Measurements from ENCODE around the gene YWHAH. TPM values are rescaled to one million over a fixed set of nuclear protein-coding genes. Genes with fewer than 3 reads are reported as not detected.
A peak's percentile ranks its signal among the peaks of the same experiment; 100 is the strongest.
"Not testable (repeated sequence)": the region's sequence is repeated elsewhere in the genome, so short reads cannot be mapped to it uniquely, and the experiment has no call there.

Gene YWHAH
- total RNA-seq, 2 donors from 2014 or later = 207 to 269 TPM

GRCh38 chr22:31972180-31972579 lies 27.8 kb downstream of the YWHAH start:
- Histone ChIP-seq H3K36me3 (no peaks in the 10 kb centered on the region), H3K4me1 (no peaks in the 10 kb centered on the region), H3K27me3 (no peaks in the 10 kb centered on the region), H3K9ac (ENCODE audit: low read depth in 2 of 2, low read length in 2 of 2) (no peak overlapping the region), H3K4me3 (no peak overlapping the region), H3K9me3 (no peaks in the 10 kb centered on the region), H3K27ac (no peak overlapping the region)
- no peak for DNase-seq
- TF ChIP-seq CTCF (IDR thresholded peaks at IDR 0.05) = no peak
- intact Hi-C loops (cut with DNase I) = loop anchor here (5.0 to 10.0 kb wide), 2 partner anchors 295 to 503 kb away; partner anchors contain the start of gene FBXO7

DNA sequence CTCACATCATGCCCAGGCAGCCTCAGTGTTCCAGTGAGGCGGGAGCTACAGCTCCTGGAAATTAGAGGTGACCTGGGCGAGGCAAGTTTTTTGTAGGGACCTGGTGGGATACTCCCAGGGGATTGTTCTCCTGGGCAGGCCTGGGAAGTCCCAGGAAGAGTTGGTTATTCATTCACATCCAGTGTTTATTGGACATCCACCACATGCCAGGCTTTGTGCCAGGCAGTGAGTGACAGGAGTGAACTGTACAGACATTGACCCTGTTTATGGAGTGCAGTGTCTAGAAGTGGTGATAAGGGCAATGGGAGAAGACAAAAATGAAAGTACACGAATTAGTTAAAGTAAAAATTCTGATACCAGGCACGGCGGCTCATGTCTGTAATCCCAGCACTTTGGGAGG lies 29.4 kb downstream of the YWHAH start:
- Histone ChIP-seq H3K36me3 (no peaks in the 10 kb centered on the region), H3K4me3 (no peak overlapping the region), H3K9me3 (no peaks in the 10 kb centered on the region), H3K27ac (peak overlapping the region; percentile 72), H3K4me1 (no peaks in the 10 kb centered on the region), H3K9ac (ENCODE audit: low read depth in 2 of 2, low read length in 2 of 2) (no peak overlapping the region), H3K27me3 (no peaks in the 10 kb centered on the region)
- no peak for TF ChIP-seq CTCF (IDR thresholded peaks at IDR 0.05)
- DNase-seq = peak; percentile 90
- intact Hi-C loops (cut with DNase I) = loop anchor here (5.0 to 10.0 kb wide), 2 partner anchors 294 to 501 kb away; partner anchors contain the start of gene FBXO7

DNA sequence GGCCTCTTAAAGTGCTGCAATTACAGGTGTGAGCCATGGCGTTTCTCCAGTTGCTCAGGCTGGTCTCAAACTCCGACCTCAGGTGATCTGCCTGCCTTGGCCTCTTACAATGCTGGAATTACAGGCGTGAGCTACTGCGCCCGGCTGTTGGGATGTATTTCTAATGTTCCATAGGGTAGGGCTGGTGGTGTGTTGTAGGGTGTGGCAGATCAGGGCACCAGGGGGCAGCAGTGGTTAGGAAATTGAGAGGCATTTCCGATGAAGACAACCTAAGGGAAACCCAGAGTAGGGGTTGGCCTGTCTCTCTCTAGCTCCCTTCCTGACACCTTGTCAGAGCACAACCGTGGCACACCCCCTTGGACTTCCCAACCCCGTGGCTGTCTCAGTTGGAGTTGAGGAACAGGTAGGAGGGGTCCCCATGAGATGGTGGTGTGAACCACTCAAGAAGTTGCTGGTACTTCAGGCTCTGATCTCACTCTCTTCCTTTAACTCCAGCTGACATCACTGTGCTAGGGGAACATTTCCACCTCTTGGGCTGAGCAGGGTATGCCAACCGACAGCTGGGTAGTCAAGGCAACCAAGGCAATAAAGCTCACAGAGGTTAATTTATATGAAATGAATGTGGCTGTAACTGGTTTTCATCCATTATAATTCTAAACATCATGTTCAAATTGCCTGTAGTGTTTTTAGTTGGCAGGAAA lies 33.0 kb downstream of the YWHAH start:
- Histone ChIP-seq H3K27ac (no peak overlapping the region), H3K36me3 (no peaks in the 10 kb centered on the region), H3K4me3 (no peak overlapping the region), H3K9me3 (no peaks in the 10 kb centered on the region), H3K4me1 (no peaks in the 10 kb centered on the region), H3K27me3 (no peaks in the 10 kb centered on the region), H3K9ac (ENCODE audit: low read depth in 2 of 2, low read length in 2 of 2) (no peak overlapping the region)
- peak; percentile 55 for TF ChIP-seq CTCF (IDR thresholded peaks at IDR 0.05)
- intact Hi-C loops (cut with DNase I) = loop anchor here (2.0 to 10.0 kb wide), 2 partner anchors 104 to 498 kb away; partner anchors contain the start of gene FBXO7
- DNase-seq = peak; percentile 92

- DNase-seq = no peak
- intact Hi-C loops (cut with DNase I) = loop anchor here (2.0 to 10.0 kb wide), 2 partner anchors 103 to 497 kb away; partner anchors contain the start of gene FBXO7
Observed at GRCh38 chr22:31977939-31978338, 33.6 kb downstream of the YWHAH start.

GRCh38 chr22:31980628-31981027 lies 36.3 kb downstream of the YWHAH start:
- no peak for DNase-seq
- H3K9me3 ChIP-seq = no peaks in the 10 kb centered on the region
- H3K4me1 ChIP-seq = no peaks in the 10 kb centered on the region
- no peak overlapping the region for H3K4me3 ChIP-seq
- TF ChIP-seq CTCF (IDR thresholded peaks at IDR 0.05) = no peak
- no peak overlapping the region for H3K9ac ChIP-seq (ENCODE audit: low read depth in 2 of 2, low read length in 2 of 2)
- intact Hi-C loops (cut with DNase I) = no loop called here
- H3K27ac ChIP-seq = no peak overlapping the region
- H3K27me3 ChIP-seq = no peaks in the 10 kb centered on the region
- no peaks in the 10 kb centered on the region for H3K36me3 ChIP-seq

More at GRCh38 chr22:31977939-31978338, 33.6 kb downstream of the YWHAH start:
- no peak overlapping the region for H3K27ac ChIP-seq
- no peaks in the 10 kb centered on the region for H3K27me3 ChIP-seq
- no peaks in the 10 kb centered on the region for H3K4me1 ChIP-seq
- no peaks in the 10 kb centered on the region for H3K36me3 ChIP-seq
- no peaks in the 10 kb centered on the region for H3K9me3 ChIP-seq
- TF ChIP-seq CTCF (IDR thresholded peaks at IDR 0.05) = no peak
- no peak overlapping the region for H3K4me3 ChIP-seq
- H3K9ac ChIP-seq (ENCODE audit: low read depth in 2 of 2, low read length in 2 of 2) = no peak overlapping the region

- H3K27ac ChIP-seq; intact Hi-C loops (cut with DNase I); H3K27me3 ChIP-seq; H3K36me3 ChIP-seq; H3K4me3 ChIP-seq; H3K9me3 ChIP-seq; DNase-seq; H3K9ac ChIP-seq (ENCODE audit: low read depth in 2 of 2, low read length in 2 of 2); H3K4me1 ChIP-seq: not testable (repeated sequence)
Observed at GRCh38 chr22:31981976-31982375, 37.6 kb downstream of the YWHAH start.

All from colonic mucosa (tissue), 4 donors.